ENCODE measurements around the gene MOCOS. TPM values are rescaled to one million over a fixed set of nuclear protein-coding genes. Genes with fewer than 3 reads are reported as not detected.

MOCOS gene
- polyA plus RNA-seq, 1 donor (not counting 4 experiments of a cell fraction or from before 2014, with no cell fraction given): 2.8 TPM

DNA sequence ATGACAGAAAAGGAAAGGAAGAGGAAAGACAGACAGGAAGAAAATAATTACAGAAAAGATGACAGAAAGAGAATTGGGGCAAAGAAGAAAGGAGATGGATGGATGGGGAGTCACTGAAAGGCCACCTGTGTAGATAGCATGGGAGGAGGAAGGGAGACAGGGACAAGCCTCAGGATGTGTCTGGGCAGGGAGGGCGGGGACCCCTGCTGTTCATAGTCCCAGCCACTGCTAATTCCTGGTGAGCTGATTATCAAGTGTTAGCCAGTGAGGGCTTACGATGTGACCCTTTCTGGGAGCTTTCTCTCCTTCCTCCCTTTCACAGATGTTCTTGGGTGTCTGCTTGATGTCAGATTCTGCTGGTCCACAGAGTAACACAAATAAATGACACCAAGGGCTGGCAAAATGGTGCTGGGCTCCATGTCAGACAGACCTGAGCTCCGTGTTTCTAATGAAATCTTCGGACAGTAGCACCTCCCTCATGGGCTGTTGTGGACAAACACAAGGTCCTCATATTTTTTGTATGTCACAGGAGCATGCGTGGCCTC lies 123.8 kb downstream of the MOCOS start:
- no peak overlapping the region for H3K27ac ChIP-seq (ENCODE audit: control insufficient read depth, insufficient read depth, low read length)
- H3K4me1 ChIP-seq (ENCODE audit: control insufficient read depth, extremely low read depth, insufficient read depth, low read length): peaks cover 56% of the 10 kb centered on the region
- no peaks in the 10 kb centered on the region for H4K20me1 ChIP-seq (ENCODE audit: control insufficient read depth, extremely low read depth, insufficient read depth, low read length)

DNA sequence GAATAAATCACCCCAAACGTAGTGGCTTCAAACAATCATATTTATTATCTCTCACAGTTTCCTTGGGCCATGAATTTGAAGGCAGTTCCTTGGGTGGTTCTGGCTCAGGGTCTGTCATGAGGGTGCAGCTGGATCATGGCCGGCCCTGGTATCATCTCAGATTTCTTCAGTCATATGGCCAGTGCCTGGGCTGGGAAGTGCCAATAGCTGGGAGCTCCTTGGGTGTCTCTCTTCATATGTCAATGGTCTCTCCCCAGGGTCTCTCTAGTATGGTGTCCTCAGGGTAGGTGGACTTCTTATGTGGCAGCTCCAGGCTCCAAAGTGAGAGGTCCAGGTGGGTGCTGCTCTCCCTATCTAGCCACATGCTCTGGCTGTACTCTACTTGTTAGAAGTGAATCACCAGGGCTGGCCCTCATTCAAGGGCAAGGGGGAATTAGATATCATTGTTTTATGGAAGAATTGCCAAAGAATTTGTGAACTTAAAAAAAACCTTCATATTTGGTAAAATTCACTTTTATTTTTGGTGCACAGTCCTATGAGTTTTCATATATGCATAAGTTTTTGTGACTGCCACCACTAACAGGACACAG lies 125.6 kb downstream of the MOCOS start:
- Histone ChIP-seq H3K9ac (ENCODE audit: control insufficient read depth, extremely low read depth, insufficient read depth, low read length) (no peak overlapping the region), H3K4me2 (ENCODE audit: control insufficient read depth, extremely low read depth, insufficient read depth, low read depth, low read length) (no peak overlapping the region), H3K27me3 (ENCODE audit: control insufficient read depth, extremely low read depth, insufficient read depth, low read length) (no peaks in the 10 kb centered on the region), H4K20me1 (ENCODE audit: control insufficient read depth, extremely low read depth, insufficient read depth, low read length) (no peaks in the 10 kb centered on the region), H3K27ac (ENCODE audit: control insufficient read depth, insufficient read depth, low read length) (no peak overlapping the region), H3K36me3 (ENCODE audit: control insufficient read depth in 2 of 2, extremely low read depth in 1 of 2, insufficient read depth in 2 of 2, low read length in 2 of 2) (no peaks in the 10 kb centered on the region), H3K79me2 (ENCODE audit: control insufficient read depth, insufficient read depth, low read length) (peaks cover 4% of the 10 kb centered on the region), H3K9me3 (ENCODE audit: control insufficient read depth, low read depth, low read length) (no peaks in the 10 kb centered on the region), H3K4me1 (ENCODE audit: control insufficient read depth, extremely low read depth, insufficient read depth, low read length) (peaks cover 57% of the 10 kb centered on the region), H3K4me3 (ENCODE audit: control insufficient read depth in 2 of 3, extremely low read depth in 1 of 3, insufficient read depth in 2 of 3, low read depth in 1 of 3, low read length in 3 of 3) (no peak overlapping the region), H3K9me1 (ENCODE audit: control insufficient read depth, extremely low read depth, insufficient read depth, low read length) (no peaks in the 10 kb centered on the region), H2AFZ (ENCODE audit: control insufficient read depth, low read length) (no peak overlapping the region)
- dilution Hi-C loops (cut with MboI; ENCODE audit: extremely low pct_ligation_motif_present, low sequenced_read_pairs): no loop called here
- TF ChIP-seq, protein P1, sequence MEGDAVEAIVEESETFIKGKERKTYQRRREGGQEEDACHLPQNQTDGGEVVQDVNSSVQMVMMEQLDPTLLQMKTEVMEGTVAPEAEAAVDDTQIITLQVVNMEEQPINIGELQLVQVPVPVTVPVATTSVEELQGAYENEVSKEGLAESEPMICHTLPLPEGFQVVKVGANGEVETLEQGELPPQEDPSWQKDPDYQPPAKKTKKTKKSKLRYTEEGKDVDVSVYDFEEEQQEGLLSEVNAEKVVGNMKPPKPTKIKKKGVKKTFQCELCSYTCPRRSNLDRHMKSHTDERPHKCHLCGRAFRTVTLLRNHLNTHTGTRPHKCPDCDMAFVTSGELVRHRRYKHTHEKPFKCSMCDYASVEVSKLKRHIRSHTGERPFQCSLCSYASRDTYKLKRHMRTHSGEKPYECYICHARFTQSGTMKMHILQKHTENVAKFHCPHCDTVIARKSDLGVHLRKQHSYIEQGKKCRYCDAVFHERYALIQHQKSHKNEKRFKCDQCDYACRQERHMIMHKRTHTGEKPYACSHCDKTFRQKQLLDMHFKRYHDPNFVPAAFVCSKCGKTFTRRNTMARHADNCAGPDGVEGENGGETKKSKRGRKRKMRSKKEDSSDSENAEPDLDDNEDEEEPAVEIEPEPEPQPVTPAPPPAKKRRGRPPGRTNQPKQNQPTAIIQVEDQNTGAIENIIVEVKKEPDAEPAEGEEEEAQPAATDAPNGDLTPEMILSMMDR (optimal IDR thresholded peaks at IDR 0.05 in 1 of 3, IDR thresholded peaks at IDR 0.05 in 1 of 3, conservative IDR thresholded peaks at IDR 0.05 in 1 of 3; ENCODE audit: extremely low read depth in 1 of 3, insufficient read depth in 2 of 3, low read length in 3 of 3): no peak
- TF ChIP-seq EZH2 (IDR thresholded peaks at IDR 0.05; ENCODE audit: low read length): no peak
- no peak for FAIRE-seq
- DNase-seq (ENCODE audit: low read depth, low spot score): no peak

More for the DNA sequence above, 123.8 kb downstream of the MOCOS start:
- H3K27me3 ChIP-seq (ENCODE audit: control insufficient read depth, extremely low read depth, insufficient read depth, low read length): no peaks in the 10 kb centered on the region
- no peaks in the 10 kb centered on the region for H3K9me1 ChIP-seq (ENCODE audit: control insufficient read depth, extremely low read depth, insufficient read depth, low read length)
- H3K9ac ChIP-seq (ENCODE audit: control insufficient read depth, extremely low read depth, insufficient read depth, low read length): no peak overlapping the region
- TF ChIP-seq, protein P1 (optimal IDR thresholded peaks at IDR 0.05 in 1 of 3, IDR thresholded peaks at IDR 0.05 in 1 of 3, conservative IDR thresholded peaks at IDR 0.05 in 1 of 3; ENCODE audit: extremely low read depth in 1 of 3, insufficient read depth in 2 of 3, low read length in 3 of 3): peak in 1 of 3 experiments; percentile 20
- no peak for TF ChIP-seq EZH2 (IDR thresholded peaks at IDR 0.05; ENCODE audit: low read length)
- H3K4me2 ChIP-seq (ENCODE audit: control insufficient read depth, extremely low read depth, insufficient read depth, low read depth, low read length): no peak overlapping the region
- H2AFZ ChIP-seq (ENCODE audit: control insufficient read depth, low read length): no peak overlapping the region
- no peak for DNase-seq (ENCODE audit: low read depth, low spot score)
- H3K79me2 ChIP-seq (ENCODE audit: control insufficient read depth, insufficient read depth, low read length): peaks cover 3% of the 10 kb centered on the region
- H3K9me3 ChIP-seq (ENCODE audit: control insufficient read depth, low read depth, low read length): no peaks in the 10 kb centered on the region
- dilution Hi-C loops (cut with MboI; ENCODE audit: extremely low pct_ligation_motif_present, low sequenced_read_pairs): no loop called here
- no peak overlapping the region for H3K4me3 ChIP-seq (ENCODE audit: control insufficient read depth in 2 of 3, extremely low read depth in 1 of 3, insufficient read depth in 2 of 3, low read depth in 1 of 3, low read length in 3 of 3)
- no peak for FAIRE-seq
- no peaks in the 10 kb centered on the region for H3K36me3 ChIP-seq (ENCODE audit: control insufficient read depth in 2 of 2, extremely low read depth in 1 of 2, insufficient read depth in 2 of 2, low read length in 2 of 2)

Data from keratinocyte (primary cell).